ENCODE results near the gene TREML2. TPM values are rescaled to one million over a fixed set of nuclear protein-coding genes. Genes with fewer than 3 reads are reported as not detected.

Gene TREML2
- total RNA-seq, 2 donors from 2014 or later: 0.13 to 0.15 TPM

DNA sequence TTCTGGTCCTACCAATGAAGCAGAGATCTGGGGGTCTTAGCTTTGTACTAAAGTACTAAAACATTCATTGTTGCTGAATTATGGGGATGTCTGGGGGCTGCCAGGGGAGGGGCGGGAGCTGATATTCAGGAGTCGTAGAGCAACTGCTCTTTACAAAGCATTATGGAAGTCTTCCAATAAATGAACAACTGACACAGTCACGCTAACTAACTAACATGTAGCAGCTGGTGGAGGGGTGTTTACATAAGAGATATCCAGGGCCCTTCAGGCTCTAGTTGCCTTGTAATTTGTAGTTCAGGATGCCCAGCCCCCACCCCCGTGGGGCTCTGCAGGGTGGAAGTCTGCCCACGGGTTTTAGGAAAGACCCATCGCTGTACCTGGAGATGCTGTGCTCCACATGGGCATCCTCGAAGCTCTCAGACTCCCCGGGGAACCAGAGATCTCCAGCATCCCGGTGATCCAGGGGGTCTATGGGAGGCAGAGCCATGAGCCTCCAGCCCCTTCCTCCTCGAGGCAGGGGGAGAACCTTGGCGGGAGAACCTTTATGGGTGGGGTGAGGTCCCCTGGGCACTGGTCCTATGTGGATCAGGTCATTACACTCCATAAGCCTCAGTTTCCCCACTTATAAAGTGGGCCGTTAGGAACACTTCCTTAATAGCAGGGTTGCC lies 41.4 kb downstream of the TREML2 start:
- ATAC-seq (no peak), DNase-seq (no peak)
- intact Hi-C loops (cut with DNase I): no loop called here

DNA sequence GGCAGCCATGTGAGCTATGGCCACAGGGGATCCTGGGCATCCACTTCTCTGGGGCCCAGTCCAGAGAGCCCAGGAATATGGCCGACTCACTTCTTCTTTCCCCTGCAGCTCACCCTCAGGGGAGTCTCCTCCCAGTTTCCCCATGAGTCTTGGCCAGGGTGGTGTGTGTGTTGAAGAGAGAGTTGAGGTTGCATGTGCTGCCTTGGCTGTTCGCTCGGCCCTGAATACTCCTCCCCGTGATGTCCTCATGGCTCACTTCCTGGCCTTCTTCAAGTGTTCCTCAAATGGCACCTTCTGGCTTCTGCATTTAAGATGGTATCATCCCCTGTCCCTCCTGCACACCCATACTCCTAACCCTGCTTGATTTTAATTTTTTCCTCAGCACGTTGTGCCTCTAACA lies 43.6 kb downstream of the TREML2 start:
- no peak for DNase-seq
- ATAC-seq: peak in 1 of 2 donors; percentile 46
- intact Hi-C loops (cut with DNase I): no loop called here

GRCh38 chr6:41156771-41157170 lies 44.2 kb downstream of the TREML2 start:
- intact Hi-C loops (cut with DNase I): no loop called here
- no peak for ATAC-seq

DNA sequence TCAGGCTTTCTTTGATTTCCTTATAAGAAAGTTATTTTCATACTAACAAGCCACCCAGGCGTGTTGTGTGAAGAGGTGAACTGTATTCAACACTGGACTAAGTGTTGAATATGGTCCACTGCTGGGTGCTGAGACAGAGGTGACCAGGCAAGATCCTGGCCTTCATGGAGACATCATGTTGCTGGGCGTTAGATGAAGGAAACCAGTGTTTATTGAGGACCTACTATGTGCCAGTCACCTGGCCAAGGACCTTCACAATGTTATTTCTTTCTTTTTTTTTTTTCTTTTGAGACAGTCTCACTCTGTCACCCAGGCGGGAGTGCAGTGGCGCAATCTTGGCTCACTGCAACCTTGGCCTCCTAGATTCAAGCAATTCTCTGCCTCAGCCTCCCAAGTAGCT lies 44.9 kb downstream of the TREML2 start:
- intact Hi-C loops (cut with DNase I): no loop called here
- no peak for ATAC-seq

More at GRCh38 chr6:41156771-41157170, 44.2 kb downstream of the TREML2 start:
- DNase-seq: no peak

GRCh38 chr6:41155132-41155805 lies 45.7 kb downstream of the TREML2 start:
- intact Hi-C loops (cut with DNase I): no loop called here
- no peak for DNase-seq
- no peak for ATAC-seq

More for the DNA sequence above, 44.9 kb downstream of the TREML2 start:
- no peak for DNase-seq

GRCh38 chr6:41153992-41154625 lies 46.8 kb downstream of the TREML2 start, which contains the start of gene TREML1:
TSS of gene TREML1 (minus strand) at chr6:41154347. CDS start at chr6:41154288, 59 bp downstream.
- ATAC-seq (no peak), DNase-seq (no peak)
- intact Hi-C loops (cut with DNase I): no loop called here

GRCh38 chr6:41153451-41153850 lies 47.5 kb downstream of the TREML2 start:
- no peak for DNase-seq
- intact Hi-C loops (cut with DNase I): no loop called here
- no peak for ATAC-seq

DNA sequence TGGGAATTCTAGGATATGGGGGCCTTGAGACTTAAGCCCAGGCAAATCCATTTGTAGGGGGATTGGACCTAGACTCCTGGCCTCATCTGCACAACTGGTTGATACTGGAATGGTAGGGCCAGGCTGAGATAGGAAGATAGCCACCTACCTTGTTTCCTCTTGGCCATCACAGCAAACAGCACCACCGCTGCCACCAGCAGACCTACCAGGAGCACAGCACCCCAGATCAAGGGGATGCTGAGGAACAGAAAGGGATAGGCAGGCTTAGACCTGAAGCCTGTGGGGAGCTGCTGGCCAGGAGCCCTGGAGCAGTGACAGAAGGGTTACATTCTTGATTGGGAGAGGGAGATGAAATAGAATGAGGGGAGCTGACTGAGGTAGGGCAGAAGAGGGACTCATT lies 50.3 kb downstream of the TREML2 start:
- no peak for DNase-seq
- ATAC-seq: no peak
- intact Hi-C loops (cut with DNase I): no loop called here

GRCh38 chr6:41147917-41148316 lies 53.0 kb downstream of the TREML2 start:
- intact Hi-C loops (cut with DNase I): no loop called here
- no peak for ATAC-seq
- DNase-seq: no peak

Other genes starting within 250 kb of the TREML2 start
- under 1 TPM; 0.27 to 0.86 TPM for gene UNC5CL, start 161.9 kb downstream of the TREML2 start, total RNA-seq
- gene TSPO2, start 158.7 kb downstream of the TREML2 start, total RNA-seq: not detected
- gene APOBEC2, start 147.9 kb downstream of the TREML2 start, total RNA-seq: 100 to 1,000 TPM in 1 of 2 donors, 10 to 100 TPM in 1; 42.1 to 103 TPM
- gene OARD1, start 128.8 kb downstream of the TREML2 start, total RNA-seq: 10 to 100 TPM; 13.9 to 16.3 TPM
- gene NFYA, start 128.2 kb downstream of the TREML2 start, total RNA-seq: 10 to 100 TPM; 11.5 to 11.8 TPM
- gene TREML1, start 46.8 kb downstream of the TREML2 start, total RNA-seq: not detected
- 1 to 10 TPM; 1.1 to 3.1 TPM for gene TREM2, start 38.0 kb downstream of the TREML2 start, total RNA-seq
- not detected for gene TREML4, start 27.2 kb upstream of the TREML2 start, total RNA-seq
- 1 to 10 TPM; 1.7 to 3.0 TPM for gene TREM1, start 85.5 kb upstream of the TREML2 start, total RNA-seq
- not detected for gene NCR2, start 134.5 kb upstream of the TREML2 start, total RNA-seq

Measured in left cardiac atrium (tissue), 4 donors.